H1 (cell line): ENCODE data around the gene RERE. TPM values are rescaled to one million over a fixed set of nuclear protein-coding genes. Genes with fewer than 3 reads are reported as not detected.
A peak's percentile ranks its signal among the peaks of the same experiment; 100 is the strongest.

Experiments
- CTCF ChIA-PET: fragments of 300-600 bp; sonication (Branson Sonifier 250); formaldehyde crosslinking; loops from one replicate; lab custom pipeline; 2021; ENCODE audit not compliant: partially characterized antibody; lab: Charles Lee
- POLR2A ChIA-PET: fragments of 300-600 bp; sonication (Branson Sonifier 250); formaldehyde crosslinking; loops from one replicate; lab custom pipeline; 2021; ENCODE audit warnings: inconsistent platforms; ENCODE audit not compliant: partially characterized antibody; lab: Charles Lee
- DNase-seq, 2 experiments: peaks; one replicate each; pipeline versions ENCODE4 v3.0.0 to v3.0.0-alpha.2; 2010 to 2022; ENCODE audit warnings: low spot score in 2 of 2, low read depth in 1 of 2, mixed read lengths in 1 of 2
- FAIRE-seq: peaks from 2 replicates; lab custom pipeline; 2011; peaks lifted over from hg19 to GRCh38; lab: Jason Lieb, UNC
- H2AFZ ChIP-seq: 2 replicates; pipeline ENCODE4 v1.8.1; 2012; ENCODE audit warnings: low read length, inconsistent platforms
- H2AK5ac ChIP-seq: 2 replicates; pipeline ENCODE4 v1.6.1; 2013; ENCODE audit warnings: low read depth, low read length
- H2BK120ac ChIP-seq: replicated peaks from 2 replicates; pipeline ENCODE3; 2013; ENCODE audit warnings: low read depth, low read length, inconsistent platforms
- H2BK12ac ChIP-seq: 2 replicates; pipeline ENCODE4 v1.6.1; 2013; ENCODE audit warnings: low read depth, low read length
- H2BK15ac ChIP-seq: 2 replicates; pipeline ENCODE4 v1.6.1; 2013; ENCODE audit warnings: low read length
- H2BK20ac ChIP-seq: 2 replicates; pipeline ENCODE4 v1.6.1; 2013; ENCODE audit warnings: low read length
- H2BK5ac ChIP-seq: 2 replicates; pipeline ENCODE4 v1.6.1; 2013; ENCODE audit warnings: low read depth, low read length
- H3K14ac ChIP-seq: 2 replicates; pipeline ENCODE4 v1.6.1; 2013; ENCODE audit warnings: inconsistent platforms; ENCODE audit not compliant: insufficient read length
- H3K18ac ChIP-seq: 2 replicates; pipeline ENCODE4 v1.6.1; 2013; ENCODE audit warnings: low read length; ENCODE audit errors: extremely low read depth
- H3K23ac ChIP-seq: 2 replicates; pipeline ENCODE4 v1.6.1; 2013; ENCODE audit warnings: inconsistent platforms; ENCODE audit not compliant: insufficient read length
- H3K23me2 ChIP-seq: 2 replicates; pipeline ENCODE4 v1.6.1; 2013; ENCODE audit warnings: low read depth, low read length
- H3K27ac ChIP-seq: 2 replicates; pipeline ENCODE4 v1.6.1; 2011; ENCODE audit warnings: low read depth, low read length, inconsistent platforms
- H3K27me3 ChIP-seq, 4 experiments: replicated peaks in 1 of 4; 1 replicate in 1 of 4; 2 replicates in 3 of 4; pipeline versions ENCODE4 v1.6.1 to v1.8.1; 2011 to 2013; ENCODE audit warnings: low read length in 3 of 4, mild to moderate bottlenecking in 3 of 4, inconsistent platforms in 2 of 4, mixed read lengths in 2 of 4, moderate library complexity in 1 of 4; ENCODE audit not compliant: control insufficient read depth in 3 of 4, insufficient read depth in 3 of 4; ENCODE audit errors: extremely low read depth in 1 of 4
- H3K36me3 ChIP-seq, 4 experiments: 2 replicates each; pipeline versions ENCODE4 v1.6.1 to v1.8.1; 2011 to 2013; ENCODE audit warnings: mild to moderate bottlenecking in 4 of 4, low read length in 3 of 4, moderate library complexity in 2 of 4, control low read depth in 1 of 4, inconsistent platforms in 1 of 4; ENCODE audit not compliant: insufficient read depth in 4 of 4, control insufficient read depth in 2 of 4
- H3K4ac ChIP-seq: replicated peaks from 2 replicates; pipeline ENCODE3; 2013; ENCODE audit warnings: low read length, low read depth, mixed read lengths, inconsistent platforms; ENCODE audit not compliant: insufficient read length
- H3K4me1 ChIP-seq, 4 experiments: replicated peaks in 1 of 4; 1 replicate in 1 of 4; 2 replicates in 3 of 4; pipeline versions ENCODE4 v1.6.1 to v1.8.1; 2011 to 2013; ENCODE audit warnings: low read length in 3 of 4, inconsistent platforms in 2 of 4, mixed read lengths in 1 of 4; ENCODE audit not compliant: insufficient read depth in 4 of 4, control insufficient read depth in 3 of 4
- H3K4me2 ChIP-seq, 2 experiments: 2 replicates each; pipeline versions ENCODE4 v1.6.1 to v1.8.1; 2011 to 2013; ENCODE audit warnings: low read depth in 2 of 2, low read length in 2 of 2, control low read depth in 1 of 2, inconsistent platforms in 1 of 2, mild to moderate bottlenecking in 1 of 2; ENCODE audit not compliant: insufficient read depth in 1 of 2
- H3K4me3 ChIP-seq, 4 experiments: fragments of 200-600, 300-600 bp in 1 of 4; sonication (generic), shearing (Covaris generic), sonication (Bioruptor Twin) in 1 of 4; 2 replicates each; pipeline versions ENCODE4 v1.5.1 to v1.8.1; 2011 to 2016; ENCODE audit warnings: low read length in 4 of 4, low read depth in 3 of 4, control low read depth in 2 of 4, inconsistent platforms in 2 of 4, mild to moderate bottlenecking in 2 of 4, mixed read lengths in 1 of 4, moderate library complexity in 1 of 4; ENCODE audit not compliant: insufficient read depth in 2 of 4; ENCODE audit errors: extremely low read depth in 1 of 4
- H3K56ac ChIP-seq: replicated peaks from 2 replicates; pipeline ENCODE3; 2013; ENCODE audit warnings: low read depth, mild to moderate bottlenecking, mixed read lengths, low read length, inconsistent platforms; ENCODE audit not compliant: insufficient read length
- H3K79me1 ChIP-seq: 2 replicates; pipeline ENCODE4 v1.6.1; 2013; ENCODE audit warnings: low read depth, low read length, control low read depth
- H3K79me2 ChIP-seq, 2 experiments: 2 replicates each; pipeline versions ENCODE4 v1.6.1 to v1.8.1; 2012 to 2013; ENCODE audit warnings: low read length in 2 of 2, mild to moderate bottlenecking in 2 of 2, inconsistent platforms in 1 of 2; ENCODE audit not compliant: insufficient read depth in 2 of 2, control insufficient read depth in 1 of 2
- H3K9ac ChIP-seq, 4 experiments: replicated peaks in 1 of 4; 1 replicate in 1 of 4; 2 replicates in 3 of 4; pipeline versions ENCODE4 v1.6.1 to v1.8.1; 2011 to 2013; ENCODE audit warnings: low read depth in 3 of 4, low read length in 3 of 4, control low read depth in 2 of 4, mild to moderate bottlenecking in 2 of 4, moderate library complexity in 2 of 4, inconsistent platforms in 1 of 4; ENCODE audit errors: extremely low read depth in 1 of 4
- H3K9me3 ChIP-seq, 2 experiments: 2 replicates each; pipeline versions ENCODE4 v1.6.1 to v1.8.1; 2012 to 2013; ENCODE audit warnings: mild to moderate bottlenecking in 2 of 2, moderate library complexity in 2 of 2, control low read depth in 1 of 2, inconsistent platforms in 1 of 2, low read depth in 1 of 2, low read length in 1 of 2, mixed read lengths in 1 of 2; ENCODE audit not compliant: insufficient read depth in 2 of 2
- H4K20me1 ChIP-seq, 2 experiments: replicated peaks in 1 of 2; 2 replicates each; pipeline versions ENCODE3 to v1.8.1; 2011 to 2013; ENCODE audit warnings: inconsistent platforms in 2 of 2, low read length in 2 of 2, mild to moderate bottlenecking in 1 of 2; ENCODE audit not compliant: insufficient read depth in 2 of 2, control insufficient read depth in 1 of 2
- H4K5ac ChIP-seq: 2 replicates; pipeline ENCODE4 v1.6.1; 2013; ENCODE audit warnings: low read length, low read depth, mixed read lengths, inconsistent platforms; ENCODE audit not compliant: insufficient read length
- H4K8ac ChIP-seq: 2 replicates; pipeline ENCODE4 v1.8.0; 2013; ENCODE audit warnings: mild to moderate bottlenecking, moderate library complexity, low read length, inconsistent platforms; ENCODE audit not compliant: insufficient read depth; ENCODE audit errors: extremely low read depth
- H4K91ac ChIP-seq: replicated peaks from 2 replicates; pipeline ENCODE3; 2013; ENCODE audit warnings: low read length, mixed read lengths, inconsistent platforms; ENCODE audit not compliant: insufficient read length
- EZH2 ChIP-seq: fragments of 200-600 bp; sonication (generic); IDR thresholded peaks from 2 replicates; pipeline ENCODE4 v1.7.1; 2012; ENCODE audit warnings: low read depth, mild to moderate bottlenecking, moderate library complexity, low read length, inconsistent platforms; ENCODE audit not compliant: severe bottlenecking
- JUND ChIP-seq: IDR thresholded peaks from 2 replicates; pipeline ENCODE4 v1.6.1; 2011; ENCODE audit warnings: mild to moderate bottlenecking, improper control_type of control experiment, low read length
- KDM4A ChIP-seq: IDR thresholded peaks from one replicate; pipeline ENCODE4 v1.7.1; 2012; ENCODE audit warnings: low read depth, mild to moderate bottlenecking, moderate library complexity, low read length, inconsistent platforms; ENCODE audit not compliant: severe bottlenecking
- NANOG ChIP-seq: IDR thresholded peaks from 2 replicates; pipeline ENCODE4 v1.6.1; 2011; ENCODE audit warnings: low read length, low read depth, mild to moderate bottlenecking, inconsistent platforms; ENCODE audit not compliant: insufficient read depth, poor library complexity, severe bottlenecking
- PHF8 ChIP-seq: fragments of 200-600 bp; sonication (generic); conservative IDR thresholded peaks from 2 replicates; pipeline ENCODE4 v1.7.1; 2012; ENCODE audit warnings: low read depth, mild to moderate bottlenecking, inconsistent platforms, low read length, moderate library complexity
- POLR2AphosphoS5 ChIP-seq: IDR thresholded peaks from 2 replicates; pipeline ENCODE4 v1.6.1; 2011; ENCODE audit warnings: low read depth, low read length
- RAD21 ChIP-seq, 2 experiments: IDR thresholded peaks in 1 of 2; conservative IDR thresholded peaks in 1 of 2; 2 replicates each; pipeline ENCODE4 v1.6.1; 2011; ENCODE audit warnings: low read depth in 2 of 2, low read length in 2 of 2, improper control_type of control experiment in 1 of 2, inconsistent platforms in 1 of 2, mild to moderate bottlenecking in 1 of 2, moderate library complexity in 1 of 2
- TBP ChIP-seq: IDR thresholded peaks from 2 replicates; pipeline ENCODE4 v1.6.1; 2011; ENCODE audit warnings: low read depth, low read length, improper control_type of control experiment
- USF2 ChIP-seq: IDR thresholded peaks from 2 replicates; pipeline ENCODE4 v1.6.1; 2011; ENCODE audit warnings: low read length, improper control_type of control experiment
- YY1 ChIP-seq: IDR thresholded peaks from 2 replicates; pipeline ENCODE4 v1.6.1; 2011; ENCODE audit warnings: low read depth, mild to moderate bottlenecking, low read length
- WGBS, 2 experiments: shearing (Covaris generic) in 1 of 2; methylation state at CpG; one replicate each; pipeline versions ENCODE4 v1.1.6 to v1.1.7; 2013 to 2015; ENCODE audit warnings: low lambda C conversion rate in 2 of 2, mixed read lengths in 2 of 2, inconsistent platforms in 1 of 2, low coverage in 1 of 2, missing lambda C conversion rate in 1 of 2; ENCODE audit not compliant: insufficient replicate concordance in 2 of 2, insufficient coverage in 1 of 2, insufficient read length in 1 of 2; ENCODE audit errors: extremely low coverage in 1 of 2, missing lambda C conversion rate in 1 of 2; 5-methylcytosine and 5-hydroxymethylcytosine counted together
- polyA plus RNA-seq, 7 experiments: library from polyadenylated mRNA; depleted of rRNA in 3 of 7; stranded (reverse) in 5 of 7; unstranded in 2 of 7; fragments of >200 nt in 5 of 7; fragments of 200-250 nt in 2 of 7; gene quantifications; 1 replicate in 5 of 7; 2 replicates in 1 of 7; 4 replicates in 1 of 7; pipeline versions ENCODE4 v1.2.1 to v1.2.3, GENCODE V29; 2011 to 2013; ENCODE audit warnings: missing spikeins in 2 of 7, mixed read lengths in 2 of 7
- total RNA-seq: library from RNA; stranded (reverse); fragmentation: NEBNext Ultra II Directional; extraction: Animal tissue kit (Norgen Biotek cat#: 25700); gene quantifications from 2 replicates; pipeline ENCODE4 v1.2.1, GENCODE V29; 2021

The RERE gene
- total and polyA plus RNA-seq, 2 of the 8 experiments (the other 6 are each of a cell fraction or from before 2014, with no cell fraction given) = 15.3 to 142 TPM

- Histone ChIP-seq H3K27me3 (no peaks in the 10 kb centered on the region), H2BK12ac (no peak overlapping the region), H2AK5ac (no peak overlapping the region), H3K36me3 (no peaks in the 10 kb centered on the region), H3K27ac (no peak overlapping the region), H3K79me1 (peaks cover 7% of the 10 kb centered on the region), H2BK120ac (no peak overlapping the region), H3K4ac (no peak overlapping the region), H3K23ac (no peak overlapping the region), H3K9ac (no peak overlapping the region), H2BK5ac (no peak overlapping the region), H2BK20ac (no peak overlapping the region), H3K4me3 (no peak overlapping the region), H3K4me1 (peaks cover 0 to 22% (median 10%) of the 10 kb centered on the region in 4 experiments; a peak in 6 of 7 replicates), H4K91ac (no peak overlapping the region), H2BK15ac (no peak overlapping the region), H3K9me3 (no peaks in the 10 kb centered on the region), H3K56ac (no peak overlapping the region), H2AFZ (no peak overlapping the region), H3K23me2 (peaks cover 2% of the 10 kb centered on the region; the same call in 1 of the 2 replicates), H4K5ac (no peak overlapping the region), H3K14ac (no peak overlapping the region), H3K18ac (no peak overlapping the region), H4K8ac (no peak overlapping the region), H3K79me2 (peaks cover 11 to 86% of the 10 kb centered on the region in 2 experiments; a peak in 3 of 4 replicates), H3K4me2 (peak overlapping the region in 1 of 2 experiments; percentile 33; a peak in 1 of 4 replicates), H4K20me1 (peaks cover 24 to 25% of the 10 kb centered on the region in 2 experiments)
- no peak for FAIRE-seq
- ChIA-PET CTCF (interaction anchor here (1.3 to 1.4 kb wide), 2 partner anchors 55 to 75 kb away, joined by 3 read pairs; no protein-coding TSS in a partner anchor), POLR2A (no interaction called here)
- no peak for DNase-seq
- WGBS, 2 experiments = 71% methylated on average over 4 of the region's 4 CpGs; no CpG with 5 or more reads in 1 of the 2 experiments
- TF ChIP-seq NANOG (no peak), PHF8 (no peak), YY1 (no peak), JUND (no peak), POLR2AphosphoS5 (no peak), USF2 (no peak), TBP (no peak), RAD21 (IDR thresholded peaks at IDR 0.05 in 1 of 2, conservative IDR thresholded peaks at IDR 0.05 in 1 of 2; ENCODE audit: low read depth in 2 of 2, low read length in 2 of 2) (no peak), EZH2 (no peak), KDM4A (no peak)
Observed at GRCh38 chr1:8625981-8626898, 191.2 kb downstream of the RERE start.
